Brain microvascular endothelial cell (primary cell): ENCODE measurements around the gene DRC3.

Experiments used
- DNase-seq: peaks from one replicate; pipeline ENCODE4 v3.0.0-alpha.2; 2020
- H3K27ac ChIP-seq: fragments of 250-450 bp; sonication (Bioruptor Pico); 2 replicates; pipeline ENCODE4 v1.5.1; 2020; ENCODE audit warnings: mild to moderate bottlenecking, moderate library complexity
- H3K27me3 ChIP-seq: fragments of 250-450 bp; sonication (Bioruptor Pico); replicated peaks from 2 replicates; pipeline ENCODE4 v1.5.1; 2020; ENCODE audit warnings: mild to moderate bottlenecking
- H3K36me3 ChIP-seq: fragments of 250-450 bp; sonication (Bioruptor Pico); replicated peaks from 2 replicates; pipeline ENCODE4 v1.5.1; 2020; ENCODE audit warnings: mild to moderate bottlenecking
- H3K4me3 ChIP-seq: 2 replicates; pipeline ENCODE4 v1.5.1; 2011; ENCODE audit warnings: low read depth, mild to moderate bottlenecking, control low read depth, low read length, moderate library complexity
- CTCF ChIP-seq: IDR thresholded peaks from 2 replicates; pipeline ENCODE4 v1.5.1; 2011; ENCODE audit warnings: low read depth, mild to moderate bottlenecking, moderate library complexity, low read length, control low read depth, inconsistent platforms; ENCODE audit errors: missing control alignments
- in situ Hi-C: cut with HindIII; loops from 2 replicates; pipeline ENCODE4 v1.10.0; 2017; ENCODE audit warnings: low sequenced_read_pairs, low pct_ligation_motif_present

Gene DRC3

GRCh38 chr17:17975436-17975835 is 2.8 kb downstream of the DRC3 start:
- no peak for DNase-seq
- in situ Hi-C loops, result no loop called here

GRCh38 chr17:17976931-17977570 is 4.4 kb downstream of the DRC3 start:
- Histone ChIP-seq H3K27me3 (no peaks in the 10 kb centered on the region), H3K36me3 (no peaks in the 10 kb centered on the region), H3K4me3 (no peak overlapping the region), H3K27ac (no peak overlapping the region)
- in situ Hi-C loops, result no loop called here
- no peak for TF ChIP-seq CTCF
- no peak for DNase-seq

More at GRCh38 chr17:17975436-17975835, 2.8 kb downstream of the DRC3 start:
- Histone ChIP-seq H3K27ac (no peak overlapping the region), H3K4me3 (no peak overlapping the region), H3K27me3 (no peaks in the 10 kb centered on the region), H3K36me3 (no peaks in the 10 kb centered on the region)
- no peak for TF ChIP-seq CTCF

- no peak for TF ChIP-seq CTCF
Measured at GRCh38 chr17:17978481-17979424, 6.1 kb downstream of the DRC3 start.

GRCh38 chr17:17979778-17980177 is 7.1 kb downstream of the DRC3 start:
- TF ChIP-seq CTCF, result no peak
- Histone ChIP-seq H3K4me3 (no peak overlapping the region), H3K27me3 (no peaks in the 10 kb centered on the region), H3K36me3 (no peaks in the 10 kb centered on the region), H3K27ac (no peak overlapping the region)
- in situ Hi-C loops, result no loop called here
- no peak for DNase-seq

More at GRCh38 chr17:17978481-17979424, 6.1 kb downstream of the DRC3 start:
- no peak overlapping the region for H3K27ac ChIP-seq
- in situ Hi-C loops, result no loop called here
- H3K27me3 ChIP-seq, result no peaks in the 10 kb centered on the region
- DNase-seq, result no peak
- no peak overlapping the region for H3K4me3 ChIP-seq
- H3K36me3 ChIP-seq, result no peaks in the 10 kb centered on the region

- in situ Hi-C loops, result no loop called here
- no peak for DNase-seq
- no peaks in the 10 kb centered on the region for H3K36me3 ChIP-seq
- no peaks in the 10 kb centered on the region for H3K27me3 ChIP-seq
- no peak overlapping the region for H3K4me3 ChIP-seq
- H3K27ac ChIP-seq, result no peak overlapping the region
- no peak for TF ChIP-seq CTCF
Measured at GRCh38 chr17:17981330-17981729, 8.7 kb downstream of the DRC3 start.
